ENCODE results near the gene SF3A2. TPM values are rescaled to one million over a fixed set of nuclear protein-coding genes. Genes with fewer than 3 reads are reported as not detected.

Gene SF3A2
- total RNA-seq, 2 experiments from 2014 or later, result 142 to 151 TPM

GRCh38 chr19:2261438-2262172 lies 25.0 kb downstream of the SF3A2 start:
- CTCF ChIA-PET, result interaction anchor here (0.6 to 4.3 kb wide), 9 partner anchors 9 to 231 kb away, joined by 3 to 34 read pairs (median 4); partner anchors contain the start of genes AMH and PLEKHJ1
- Mint-ChIP-seq H3K4me3 (no peak overlapping the region), H3K4me1 (peaks cover 39% of the 10 kb centered on the region), H3K9me3 (no peaks in the 10 kb centered on the region), H3K36me3 (ENCODE audit: low read depth) (peaks cover 1% of the 10 kb centered on the region), H3K27me3 (no peaks in the 10 kb centered on the region), H3K27ac (peak overlapping the region; percentile 71)
- DNase-seq, result peak; percentile 61
- POLR2A ChIA-PET, result interaction anchor here (0.6 kb wide), 1 partner anchor 161 kb away, joined by 3 read pairs; no protein-coding TSS in a partner anchor

GRCh38 chr19:2266183-2266993 lies 29.8 kb downstream of the SF3A2 start:
- H3K4me1 Mint-ChIP-seq, result peaks cover 17% of the 10 kb centered on the region
- peak overlapping the region; percentile 77 for H3K27ac Mint-ChIP-seq
- POLR2A ChIA-PET, result interaction anchor here (0.6 kb wide), 1 partner anchor 1373 kb away, joined by 3 read pairs; the partner anchor contains the start of gene RNU6-9

GRCh38 chr19:2268480-2268830 lies 31.8 kb downstream of the SF3A2 start:
- Mint-ChIP-seq H3K27me3 (no peaks in the 10 kb centered on the region), H3K4me3 (peak overlapping the region; percentile 89), H3K4me1 (peaks cover 29% of the 10 kb centered on the region), H3K27ac (peak overlapping the region; percentile 62), H3K9me3 (no peaks in the 10 kb centered on the region), H3K36me3 (ENCODE audit: low read depth) (peaks cover 12% of the 10 kb centered on the region)
- POLR2A ChIA-PET, result no interaction called here
- no peak for DNase-seq
- CTCF ChIA-PET, result no interaction called here

More at GRCh38 chr19:2266183-2266993, 29.8 kb downstream of the SF3A2 start:
- no peak for DNase-seq
- no peaks in the 10 kb centered on the region for H3K27me3 Mint-ChIP-seq
- H3K36me3 Mint-ChIP-seq (ENCODE audit: low read depth), result peaks cover 3% of the 10 kb centered on the region
- no peak overlapping the region for H3K4me3 Mint-ChIP-seq
- H3K9me3 Mint-ChIP-seq, result no peaks in the 10 kb centered on the region
- CTCF ChIA-PET, result interaction anchor here (0.7 to 2.0 kb wide), 3 partner anchors 18 to 31 kb away, joined by 3 to 4 read pairs (median 3); partner anchors contain the start of genes AMH and PLEKHJ1

- Mint-ChIP-seq H3K27me3 (no peaks in the 10 kb centered on the region), H3K36me3 (ENCODE audit: low read depth) (peaks cover 14% of the 10 kb centered on the region), H3K4me3 (peak overlapping the region; percentile 89), H3K9me3 (no peaks in the 10 kb centered on the region), H3K4me1 (peaks cover 32% of the 10 kb centered on the region), H3K27ac (peak overlapping the region; percentile 62)
- no peak for DNase-seq
- CTCF ChIA-PET, result no interaction called here
- POLR2A ChIA-PET, result no interaction called here
Measured at GRCh38 chr19:2268861-2269243, 32.2 kb downstream of the SF3A2 start.

GRCh38 chr19:2269244-2270156 lies 32.9 kb downstream of the SF3A2 start:
- H3K27me3 Mint-ChIP-seq, result no peaks in the 10 kb centered on the region

GRCh38 chr19:2270157-2270422 lies 33.5 kb downstream of the SF3A2 start:
- H3K9me3 Mint-ChIP-seq, result no peaks in the 10 kb centered on the region
- DNase-seq, result peak; percentile 49
- H3K27me3 Mint-ChIP-seq, result no peaks in the 10 kb centered on the region
- H3K4me1 Mint-ChIP-seq, result peaks cover 42% of the 10 kb centered on the region
- ChIA-PET POLR2A (interaction anchor here (0.5 to 0.7 kb wide), 2 partner anchors 31 to 60 kb away, joined by 3 read pairs; no protein-coding TSS in a partner anchor), CTCF (interaction anchor here (0.9 to 1.3 kb wide), 3 partner anchors 8 to 31 kb away, joined by 3 to 5 read pairs (median 3); no protein-coding TSS in a partner anchor)
- H3K4me3 Mint-ChIP-seq, result peak overlapping the region; percentile 89
- H3K36me3 Mint-ChIP-seq (ENCODE audit: low read depth), result peaks cover 24% of the 10 kb centered on the region
- peak overlapping the region; percentile 88 for H3K27ac Mint-ChIP-seq

More at GRCh38 chr19:2269244-2270156, 32.9 kb downstream of the SF3A2 start:
- H3K4me1 Mint-ChIP-seq, result peaks cover 39% of the 10 kb centered on the region
- ChIA-PET CTCF (interaction anchor here (0.9 to 1.3 kb wide), 2 partner anchors 11 to 31 kb away, joined by 3 to 5 read pairs; no protein-coding TSS in a partner anchor), POLR2A (interaction anchor here (0.5 to 0.7 kb wide), 3 partner anchors 31 to 62 kb away, joined by 3 to 4 read pairs (median 3); no protein-coding TSS in a partner anchor)
- peak overlapping the region; percentile 88 for H3K27ac Mint-ChIP-seq
- peak; percentile 98 for DNase-seq
- H3K4me3 Mint-ChIP-seq, result peak overlapping the region; percentile 89
- peaks cover 20% of the 10 kb centered on the region for H3K36me3 Mint-ChIP-seq (ENCODE audit: low read depth)
- no peaks in the 10 kb centered on the region for H3K9me3 Mint-ChIP-seq

- peaks cover 25% of the 10 kb centered on the region for H3K36me3 Mint-ChIP-seq (ENCODE audit: low read depth)
Measured at GRCh38 chr19:2270423-2271233, 34.0 kb downstream of the SF3A2 start.

GRCh38 chr19:2271234-2272103 lies 34.8 kb downstream of the SF3A2 start:
- CTCF ChIA-PET, result interaction anchor here (0.7 to 7.7 kb wide), 8 partner anchors 10 to 115 kb away, joined by 3 to 49 read pairs (median 4); partner anchors contain the start of gene PLEKHJ1
- POLR2A ChIA-PET, result no interaction called here
- DNase-seq, result no peak

More at GRCh38 chr19:2270423-2271233, 34.0 kb downstream of the SF3A2 start:
- peak overlapping the region; percentile 62 for H3K27ac Mint-ChIP-seq
- H3K4me1 Mint-ChIP-seq, result peaks cover 43% of the 10 kb centered on the region
- H3K27me3 Mint-ChIP-seq, result no peaks in the 10 kb centered on the region
- POLR2A ChIA-PET, result no interaction called here
- peak; percentile 70 for DNase-seq
- no peaks in the 10 kb centered on the region for H3K9me3 Mint-ChIP-seq
- H3K4me3 Mint-ChIP-seq, result peak overlapping the region; percentile 89
- CTCF ChIA-PET, result interaction anchor here (0.8 to 1.8 kb wide), 6 partner anchors 9 to 40 kb away, joined by 3 to 5 read pairs (median 3); partner anchors contain the start of gene PLEKHJ1

GRCh38 chr19:2273356-2274184 lies 36.9 kb downstream of the SF3A2 start:
- H3K9me3 Mint-ChIP-seq, result no peaks in the 10 kb centered on the region
- DNase-seq, result peak; percentile 80
- peaks cover 31% of the 10 kb centered on the region for H3K4me1 Mint-ChIP-seq
- no peaks in the 10 kb centered on the region for H3K27me3 Mint-ChIP-seq
- H3K4me3 Mint-ChIP-seq, result peak overlapping the region; percentile 56
- POLR2A ChIA-PET, result interaction anchor here (0.6 to 1.0 kb wide), 3 partner anchors 14 to 15 kb away, joined by 3 to 5 read pairs (median 3); no protein-coding TSS in a partner anchor
- peaks cover 25% of the 10 kb centered on the region for H3K36me3 Mint-ChIP-seq (ENCODE audit: low read depth)
- CTCF ChIA-PET, result interaction anchor here (0.5 to 7.7 kb wide), 15 partner anchors 9 to 376 kb away, joined by 3 to 49 read pairs (median 4); partner anchors contain the start of gene PLEKHJ1
- H3K27ac Mint-ChIP-seq, result peak overlapping the region; percentile 79

More at GRCh38 chr19:2271234-2272103, 34.8 kb downstream of the SF3A2 start:
- H3K27ac Mint-ChIP-seq, result peak overlapping the region; percentile 90
- H3K4me1 Mint-ChIP-seq, result peaks cover 40% of the 10 kb centered on the region
- peak overlapping the region; percentile 85 for H3K4me3 Mint-ChIP-seq
- H3K9me3 Mint-ChIP-seq, result no peaks in the 10 kb centered on the region
- H3K27me3 Mint-ChIP-seq, result no peaks in the 10 kb centered on the region
- peaks cover 25% of the 10 kb centered on the region for H3K36me3 Mint-ChIP-seq (ENCODE audit: low read depth)
